HCT116 (cell line): ENCODE data around the gene CDC14A. TPM values are rescaled to one million over a fixed set of nuclear protein-coding genes. Genes with fewer than 3 reads are reported as not detected.

Source experiments
- ATAC-seq: fragments of 200-7000 bp; cut with Tn5 transposase; 2 replicates; pipeline ENCODE4 v1.9.1; 2020; ENCODE audit warnings: mild to moderate bottlenecking, moderate library complexity
- BruUV-seq: library from RNA; stranded (reverse); fragments of 400-500 nt; replicated peaks from 2 replicates; lab custom pipeline; 2021; lab: Mats Ljungman, UMichigan
- CTCF ChIA-PET: fragments of 300-600 bp; sonication (Branson Sonifier 250); formaldehyde crosslinking; loops from one replicate; lab custom pipeline; 2021; ENCODE audit warnings: antibody characterized with exemption; lab: Charles Lee
- POLR2A ChIA-PET: fragments of 300-600, 350-600 bp; sonication (Branson Sonifier 250); formaldehyde crosslinking; loops from one replicate; lab custom pipeline; 2021; ENCODE audit warnings: antibody characterized with exemption; lab: Charles Lee
- RAD21 ChIA-PET, 2 experiments: fragments of 300-600 bp; sonication (Branson Sonifier 250); formaldehyde crosslinking; loops; one replicate each; lab custom pipeline; 2023; ENCODE audit warnings: low total read pairs in 2 of 2; ENCODE audit not compliant: uncharacterized antibody in 2 of 2, unreplicated experiment in 2 of 2, low non-redundant PET in 1 of 2; lab: Charles Lee
- DNase-seq: peaks from one replicate; pipeline ENCODE4 v3.0.0-alpha.2; 2010; ENCODE audit warnings: low read depth, low spot score
- H2AFZ ChIP-seq: fragments of 200-600 bp; shearing (Covaris generic), sonication (generic); 2 replicates; pipeline ENCODE4 v1.6.1; 2017; ENCODE audit warnings: low read depth, mixed run types, mixed read lengths, antibody characterized with exemption, low read length; ENCODE audit not compliant: poor library complexity, severe bottlenecking
- H3K27ac ChIP-seq: 2 replicates; pipeline ENCODE4 v1.5.1; 2012; ENCODE audit warnings: low read depth, low read length
- H3K27me3 ChIP-seq: fragments of 200-600 bp; sonication (generic); 2 replicates; pipeline ENCODE4 v1.6.1; 2016; ENCODE audit warnings: mixed run types, low read length, mixed read lengths; ENCODE audit not compliant: insufficient read depth
- H3K36me3 ChIP-seq, 2 experiments: fragments of 200-500 bp in 1 of 2; fragments of 200-600 bp in 1 of 2; sonication (Bioruptor generic) in 1 of 2; sonication (generic) in 1 of 2; 2 replicates each; pipeline versions ENCODE4 v1.5.1 to v1.6.1; 2014 to 2016; ENCODE audit warnings: low read length in 2 of 2, inconsistent platforms in 1 of 2, mixed read lengths in 1 of 2, mixed run types in 1 of 2; ENCODE audit not compliant: insufficient read depth in 2 of 2, control insufficient read depth in 1 of 2
- H3K4me1 ChIP-seq, 2 experiments: fragments of 200-600 bp in 1 of 2; sonication (generic) in 1 of 2; 2 replicates each; pipeline versions ENCODE4 v1.5.1 to v1.6.1; 2012 to 2017; ENCODE audit warnings: low read length in 2 of 2, inconsistent platforms in 1 of 2, mild to moderate bottlenecking in 1 of 2, mixed read lengths in 1 of 2, mixed run types in 1 of 2, moderate library complexity in 1 of 2; ENCODE audit not compliant: insufficient read depth in 2 of 2, control insufficient read depth in 1 of 2
- H3K4me2 ChIP-seq: fragments of 200-600 bp; sonication (generic); 2 replicates; pipeline ENCODE4 v1.6.1; 2017; ENCODE audit warnings: mixed run types, low read length, mixed read lengths
- H3K4me3 ChIP-seq, 2 experiments: fragments of 200-600 bp in 1 of 2; sonication (generic) in 1 of 2; replicated peaks in 1 of 2; 2 replicates each; pipeline ENCODE4 v1.5.1; 2011 to 2016; ENCODE audit warnings: low read length in 2 of 2, control low read depth in 1 of 2, low read depth in 1 of 2, mild to moderate bottlenecking in 1 of 2, mixed read lengths in 1 of 2, mixed run types in 1 of 2
- H3K79me2 ChIP-seq: fragments of 200-600 bp; sonication (generic); 2 replicates; pipeline ENCODE4 v1.6.1; 2017; ENCODE audit warnings: mild to moderate bottlenecking, mixed run types, low read length, moderate library complexity, mixed read lengths; ENCODE audit not compliant: insufficient read depth
- H3K9ac ChIP-seq: fragments of 200-600 bp; sonication (generic); 2 replicates; pipeline ENCODE4 v1.6.1; 2016; ENCODE audit warnings: low read length, mixed read lengths
- H3K9me2 ChIP-seq: fragments of 200-600 bp; sonication (generic), shearing (Covaris generic); 2 replicates; pipeline ENCODE4 v1.6.1; 2017; ENCODE audit warnings: mixed run types, mild to moderate bottlenecking, moderate library complexity; ENCODE audit not compliant: insufficient read depth
- H3K9me3 ChIP-seq, 2 experiments: fragments of 200-500 bp in 1 of 2; fragments of 200-600 bp in 1 of 2; sonication (Bioruptor generic) in 1 of 2; sonication (generic) in 1 of 2; 2 replicates each; pipeline ENCODE4 v1.6.1; 2014 to 2017; ENCODE audit warnings: low read length in 2 of 2, mixed read lengths in 2 of 2, inconsistent platforms in 1 of 2, low read depth in 1 of 2, mild to moderate bottlenecking in 1 of 2, mixed run types in 1 of 2, moderate library complexity in 1 of 2; ENCODE audit not compliant: control insufficient read depth in 1 of 2, insufficient read depth in 1 of 2
- H4K20me1 ChIP-seq: fragments of 200-600 bp; sonication (generic), shearing (Covaris generic); 2 replicates; pipeline ENCODE4 v1.6.1; 2017; ENCODE audit warnings: mixed run types, mild to moderate bottlenecking, moderate library complexity; ENCODE audit not compliant: insufficient read depth
- CBX3 ChIP-seq: IDR thresholded peaks from 2 replicates; pipeline ENCODE4 v1.6.1; 2012; ENCODE audit warnings: low read depth
- CEBPB ChIP-seq: IDR thresholded peaks from 2 replicates; pipeline ENCODE4 v1.6.1; 2012; ENCODE audit warnings: low read depth
- EGR1 ChIP-seq: IDR thresholded peaks from 2 replicates; pipeline ENCODE4 v1.6.1; 2012; ENCODE audit warnings: low read depth
- JUND ChIP-seq: IDR thresholded peaks from 2 replicates; pipeline ENCODE4 v1.6.1; 2012
- POLR2AphosphoS5 ChIP-seq: IDR thresholded peaks from 2 replicates; pipeline ENCODE4 v1.6.1; 2011; ENCODE audit warnings: mild to moderate bottlenecking, low read depth, low read length, moderate library complexity
- RAD21 ChIP-seq: IDR thresholded peaks from 2 replicates; pipeline ENCODE4 v1.6.1; 2012; ENCODE audit warnings: low read depth, mild to moderate bottlenecking
- SP1 ChIP-seq: IDR thresholded peaks from 2 replicates; pipeline ENCODE4 v1.6.1; 2012; ENCODE audit warnings: low read depth
- TCF7L2 ChIP-seq: IDR thresholded peaks from 2 replicates; pipeline ENCODE4 v1.7.0; 2011; ENCODE audit warnings: borderline replicate concordance, inconsistent platforms; ENCODE audit not compliant: insufficient read depth, insufficient read length; ENCODE audit errors: extremely low read depth
- YY1 ChIP-seq: IDR thresholded peaks from 2 replicates; pipeline ENCODE4 v1.6.1; 2011; ENCODE audit warnings: low read length, low read depth, moderate library complexity, mild to moderate bottlenecking; ENCODE audit not compliant: insufficient replicate concordance; ENCODE audit errors: extremely low read depth
- ZFX ChIP-seq: fragments of 450-650 bp; IDR thresholded peaks from 2 replicates; pipeline ENCODE4 v1.6.1; 2017
- ZNF274 ChIP-seq: fragments of 200-500 bp; sonication (Bioruptor generic); IDR thresholded peaks from 2 replicates; pipeline ENCODE4 v1.6.1; 2014; ENCODE audit warnings: mild to moderate bottlenecking, low read depth, low read length, inconsistent platforms
- intact Hi-C: fragments of 100-400 bp; cut with micrococcal nuclease; formaldehyde crosslinking; loops from 2 replicates; pipeline ENCODE4 v1.10.0; 2022
- total RNA-seq: library from RNA; stranded (reverse); gene quantifications from one replicate; pipeline ENCODE4 v1.2.1, GENCODE V29; 2021; ENCODE audit not compliant: unreplicated experiment
- TF ChIP-seq, protein P1 (sequence below): IDR thresholded peaks from 2 replicates; pipeline ENCODE4 v1.6.1; 2012
- TF ChIP-seq, protein P2 (sequence below), 3 experiments: fragments of 200-600 bp in 1 of 3; sonication (generic) in 1 of 3; IDR thresholded peaks in 2 of 3; conservative IDR thresholded peaks in 1 of 3; 2 replicates each; pipeline ENCODE4 v1.5.1; 2012 to 2017; ENCODE audit warnings: low read depth in 2 of 3, low read length in 2 of 3, antibody characterized with exemption in 1 of 3, borderline replicate concordance in 1 of 3, control low read depth in 1 of 3, mild to moderate bottlenecking in 1 of 3, mixed read lengths in 1 of 3, mixed run types in 1 of 3, moderate library complexity in 1 of 3; ENCODE audit not compliant: insufficient read depth in 1 of 3
- TF ChIP-seq, protein P3 (sequence below): IDR thresholded peaks from 2 replicates; pipeline ENCODE4 v1.6.1; 2012
- TF ChIP-seq, protein P4 (sequence below): IDR thresholded peaks from 2 replicates; pipeline ENCODE4 v1.6.1; 2011; ENCODE audit warnings: mild to moderate bottlenecking, low read length, moderate library complexity; ENCODE audit not compliant: insufficient replicate concordance; ENCODE audit errors: extremely low read depth

Gene CDC14A
- total RNA-seq, 1 experiment from 2014 or later, result 5.1 TPM

DNA sequence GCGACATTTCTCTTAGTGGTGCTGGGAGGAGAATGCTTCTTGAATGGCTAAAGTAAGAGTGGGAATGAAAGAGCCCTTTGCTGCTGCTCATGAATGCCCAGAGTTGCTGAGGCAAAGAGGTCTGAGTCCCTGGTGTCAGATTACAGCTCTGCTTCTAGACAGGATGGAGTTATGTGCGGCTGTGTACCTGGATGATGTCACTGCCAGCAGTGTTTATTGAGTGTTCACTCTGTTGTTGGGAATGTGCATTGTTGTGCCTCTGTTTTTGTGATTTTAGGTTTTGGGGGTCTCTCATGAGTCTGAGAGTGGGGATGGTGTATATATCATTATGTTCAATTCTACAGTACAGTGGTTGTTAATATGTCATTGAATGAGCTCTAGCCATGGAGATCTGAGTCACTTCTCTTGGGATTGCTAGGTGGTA lies 2.7 kb downstream of the CDC14A start:
- Histone ChIP-seq H3K9me3 (no peaks in the 10 kb centered on the region), H3K4me3 (peak overlapping the region in 1 of 2 experiments; percentile 25; a peak in 1 of 4 replicates), H3K36me3 (peaks cover 0 to 2% of the 10 kb centered on the region in 2 experiments; a peak in 1 of 4 replicates), H3K9me2 (no peaks in the 10 kb centered on the region), H2AFZ (no peak overlapping the region), H3K79me2 (no peaks in the 10 kb centered on the region), H3K9ac (no peak overlapping the region), H3K27me3 (no peaks in the 10 kb centered on the region), H4K20me1 (no peaks in the 10 kb centered on the region), H3K27ac (no peak overlapping the region), H3K4me1 (peaks cover 30 to 42% of the 10 kb centered on the region in 2 experiments), H3K4me2 (peak overlapping the region; percentile 97)
- ATAC-seq (0 out of 2 replicates have a peak, but pooled peaks have one; percentile 15), DNase-seq (peak; percentile 51)
- no peak for TF ChIP-seq CEBPB
- peak; percentile 35; the same call in 1 of the 2 replicates for TF ChIP-seq JUND
- no peak for TF ChIP-seq EGR1
- TF ChIP-seq, protein P1, sequence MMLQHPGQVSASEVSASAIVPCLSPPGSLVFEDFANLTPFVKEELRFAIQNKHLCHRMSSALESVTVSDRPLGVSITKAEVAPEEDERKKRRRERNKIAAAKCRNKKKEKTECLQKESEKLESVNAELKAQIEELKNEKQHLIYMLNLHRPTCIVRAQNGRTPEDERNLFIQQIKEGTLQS, result no peak
- no peak for TF ChIP-seq ZFX
- TF ChIP-seq CBX3, result peak; percentile 65; the same call in 1 of the 2 replicates
- no peak for TF ChIP-seq YY1
- ChIA-PET RAD21 (no interaction called here), CTCF (interaction anchor here (1.0 kb wide), 1 partner anchor 104 kb away, joined by 3 read pairs; no protein-coding TSS in a partner anchor), POLR2A (interaction anchor here (1.6 kb wide), 1 partner anchor 8 kb away, joined by 5 read pairs; no protein-coding TSS in a partner anchor)
- intact Hi-C loops, result loop anchor here (5.0 to 10.0 kb wide), 2 partner anchors 103 to 380 kb away; no protein-coding TSS in a partner anchor
- no TSS peak for BruUV-seq

DNA sequence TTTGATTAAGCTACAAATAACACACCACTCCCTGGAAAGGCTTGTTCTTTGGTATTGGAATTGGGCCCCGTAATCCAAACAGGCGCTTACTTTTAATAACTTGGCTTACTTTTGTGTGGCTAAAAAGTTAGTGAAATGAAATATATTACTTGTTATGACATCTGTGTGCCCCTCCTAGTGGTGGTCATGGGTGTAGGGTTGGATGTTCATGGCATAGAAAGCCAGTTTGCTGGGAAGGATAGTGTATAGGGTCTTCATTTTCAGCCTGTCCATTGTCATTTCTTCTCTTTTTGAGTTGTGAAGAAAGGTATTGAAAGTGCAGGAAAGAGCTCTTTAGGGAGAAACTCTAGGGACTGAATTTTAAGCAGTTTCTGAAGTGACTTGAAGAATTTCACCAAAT lies 5.9 kb downstream of the CDC14A start:
- intact Hi-C loops, result loop anchor here (10.0 kb wide), 1 partner anchor 383 kb away; no protein-coding TSS in a partner anchor
- ChIA-PET RAD21 (no interaction called here), CTCF (interaction anchor here (0.7 to 1.0 kb wide), 2 partner anchors 11 to 25 kb away, joined by 3 read pairs; no protein-coding TSS in a partner anchor)
- no peaks in the 10 kb centered on the region for H3K9me3 ChIP-seq
- no peaks in the 10 kb centered on the region for H3K79me2 ChIP-seq
- H3K9ac ChIP-seq, result no peak overlapping the region
- TF ChIP-seq RAD21 (peak; percentile 51; the same call in 1 of the 2 replicates), ZNF274 (no peak), EGR1 (no peak), SP1 (no peak), TCF7L2 (no peak), POLR2AphosphoS5 (no peak)
- TF ChIP-seq, protein P2, sequence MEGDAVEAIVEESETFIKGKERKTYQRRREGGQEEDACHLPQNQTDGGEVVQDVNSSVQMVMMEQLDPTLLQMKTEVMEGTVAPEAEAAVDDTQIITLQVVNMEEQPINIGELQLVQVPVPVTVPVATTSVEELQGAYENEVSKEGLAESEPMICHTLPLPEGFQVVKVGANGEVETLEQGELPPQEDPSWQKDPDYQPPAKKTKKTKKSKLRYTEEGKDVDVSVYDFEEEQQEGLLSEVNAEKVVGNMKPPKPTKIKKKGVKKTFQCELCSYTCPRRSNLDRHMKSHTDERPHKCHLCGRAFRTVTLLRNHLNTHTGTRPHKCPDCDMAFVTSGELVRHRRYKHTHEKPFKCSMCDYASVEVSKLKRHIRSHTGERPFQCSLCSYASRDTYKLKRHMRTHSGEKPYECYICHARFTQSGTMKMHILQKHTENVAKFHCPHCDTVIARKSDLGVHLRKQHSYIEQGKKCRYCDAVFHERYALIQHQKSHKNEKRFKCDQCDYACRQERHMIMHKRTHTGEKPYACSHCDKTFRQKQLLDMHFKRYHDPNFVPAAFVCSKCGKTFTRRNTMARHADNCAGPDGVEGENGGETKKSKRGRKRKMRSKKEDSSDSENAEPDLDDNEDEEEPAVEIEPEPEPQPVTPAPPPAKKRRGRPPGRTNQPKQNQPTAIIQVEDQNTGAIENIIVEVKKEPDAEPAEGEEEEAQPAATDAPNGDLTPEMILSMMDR (IDR thresholded peaks at IDR 0.05 in 2 of 3, conservative IDR thresholded peaks at IDR 0.05 in 1 of 3; ENCODE audit: borderline replicate concordance in 1 of 3, insufficient read depth in 1 of 3, low read depth in 2 of 3, low read length in 2 of 3), result peak in 2 of 3 experiments; percentile 58 to 60; a peak in 4 of 6 replicates
- TF ChIP-seq, protein P3, sequence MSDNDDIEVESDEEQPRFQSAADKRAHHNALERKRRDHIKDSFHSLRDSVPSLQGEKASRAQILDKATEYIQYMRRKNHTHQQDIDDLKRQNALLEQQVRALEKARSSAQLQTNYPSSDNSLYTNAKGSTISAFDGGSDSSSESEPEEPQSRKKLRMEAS, result no peak
- TF ChIP-seq, protein P4, sequence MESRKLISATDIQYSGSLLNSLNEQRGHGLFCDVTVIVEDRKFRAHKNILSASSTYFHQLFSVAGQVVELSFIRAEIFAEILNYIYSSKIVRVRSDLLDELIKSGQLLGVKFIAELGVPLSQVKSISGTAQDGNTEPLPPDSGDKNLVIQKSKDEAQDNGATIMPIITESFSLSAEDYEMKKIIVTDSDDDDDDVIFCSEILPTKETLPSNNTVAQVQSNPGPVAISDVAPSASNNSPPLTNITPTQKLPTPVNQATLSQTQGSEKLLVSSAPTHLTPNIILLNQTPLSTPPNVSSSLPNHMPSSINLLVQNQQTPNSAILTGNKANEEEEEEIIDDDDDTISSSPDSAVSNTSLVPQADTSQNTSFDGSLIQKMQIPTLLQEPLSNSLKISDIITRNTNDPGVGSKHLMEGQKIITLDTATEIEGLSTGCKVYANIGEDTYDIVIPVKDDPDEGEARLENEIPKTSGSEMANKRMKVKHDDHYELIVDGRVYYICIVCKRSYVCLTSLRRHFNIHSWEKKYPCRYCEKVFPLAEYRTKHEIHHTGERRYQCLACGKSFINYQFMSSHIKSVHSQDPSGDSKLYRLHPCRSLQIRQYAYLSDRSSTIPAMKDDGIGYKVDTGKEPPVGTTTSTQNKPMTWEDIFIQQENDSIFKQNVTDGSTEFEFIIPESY, result no peak
- TF ChIP-seq, all 23 proteins: peak for 2
- H3K4me3 ChIP-seq, result no peak overlapping the region
- DNase-seq, result no peak
- no peaks in the 10 kb centered on the region for H3K9me2 ChIP-seq
- H2AFZ ChIP-seq, result no peak overlapping the region
- peaks cover 39 to 43% of the 10 kb centered on the region in 2 experiments for H3K4me1 ChIP-seq
- H3K4me2 ChIP-seq, result no peak overlapping the region
- H4K20me1 ChIP-seq, result no peaks in the 10 kb centered on the region
- no peak; the same call in 1 of the 2 replicates for ATAC-seq
- H3K27ac ChIP-seq, result no peak overlapping the region
- H3K36me3 ChIP-seq, result no peaks in the 10 kb centered on the region
- POLR2A ChIA-PET, result no interaction called here
- no TSS peak for BruUV-seq
- no peaks in the 10 kb centered on the region for H3K27me3 ChIP-seq
